ENCODE measurements around the gene XPNPEP1. TPM values are rescaled to one million over a fixed set of nuclear protein-coding genes. Genes with fewer than 3 reads are reported as not detected.

Gene XPNPEP1
- total and polyA plus RNA-seq, 8 donors: 49.0 to 93.6 (median 80.5) TPM

DNA sequence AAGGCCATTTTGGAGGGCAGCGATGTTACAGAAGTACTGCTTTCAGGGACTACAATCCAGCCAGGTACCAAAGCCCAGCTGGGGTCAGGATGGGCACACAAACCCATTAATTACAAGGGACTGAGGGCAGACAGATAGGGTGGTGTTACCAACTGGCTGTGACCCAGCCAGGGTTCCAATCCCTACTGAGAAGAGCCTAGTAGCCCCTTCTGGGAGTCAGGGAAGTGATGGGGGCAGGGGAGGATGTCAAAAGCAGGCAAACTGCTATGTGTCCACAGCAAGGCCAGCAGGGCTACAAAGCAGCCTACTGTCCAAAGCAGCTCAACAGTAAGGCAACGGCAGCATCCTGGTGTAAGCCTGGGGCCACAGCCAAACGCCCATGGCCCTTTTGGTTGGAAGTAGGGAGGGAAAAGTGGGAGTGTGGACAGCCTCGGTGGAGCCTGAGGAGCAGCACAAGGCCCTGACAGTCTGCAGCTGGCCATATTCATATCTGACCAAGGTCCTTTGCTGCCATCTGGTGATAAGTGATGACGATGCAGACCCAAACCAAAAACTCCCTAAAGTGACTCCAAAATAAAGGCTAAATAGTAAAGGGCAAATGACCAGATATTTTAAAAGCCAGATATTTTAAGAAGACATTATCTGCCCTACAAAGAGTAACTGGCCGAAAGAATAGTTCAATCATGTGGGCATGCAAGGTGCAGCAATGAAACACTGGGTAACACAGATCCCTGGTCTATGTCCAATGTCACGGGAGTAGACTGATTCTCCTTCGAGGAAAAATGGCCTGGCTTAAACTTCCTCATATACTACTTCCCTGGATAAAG, 56.9 kb downstream of the XPNPEP1 start:
- H3K4me1 ChIP-seq: no peaks in the 10 kb centered on the region
- peaks cover 0 to 7% of the 10 kb centered on the region in 2 donors for H3K9me3 ChIP-seq
- H3K4me3 ChIP-seq: no peak overlapping the region
- ATAC-seq (peak; percentile 69), DNase-seq (peak in 2 of 4 donors; percentile 35 to 47)
- H3K27me3 ChIP-seq: no peaks in the 10 kb centered on the region
- H3K27ac ChIP-seq: no peak overlapping the region
- TF ChIP-seq CTCF (IDR thresholded peaks at IDR 0.05): no peak
- peaks cover 0 to 88% of the 10 kb centered on the region in 2 donors for H3K36me3 ChIP-seq
- intact Hi-C loops (cut with DNase I): no loop called here

DNA sequence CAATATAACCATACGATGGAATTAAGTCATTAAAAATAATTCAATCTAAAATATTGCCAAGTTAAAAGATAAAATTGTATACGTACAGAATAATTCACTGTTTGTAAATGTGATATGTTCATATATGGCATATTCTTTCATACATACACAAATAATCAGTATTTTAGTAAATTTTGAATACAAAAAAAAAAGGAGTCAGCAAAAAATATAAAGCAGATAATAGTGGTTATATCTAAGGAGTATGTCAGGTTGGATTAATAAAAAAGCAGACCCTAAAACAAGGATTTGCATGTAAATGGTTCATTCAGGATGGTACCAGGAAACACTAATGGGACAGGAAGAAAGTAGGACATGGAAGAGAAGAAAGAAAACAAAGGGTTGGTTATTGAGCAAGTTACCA, 59.5 kb downstream of the XPNPEP1 start:
- Histone ChIP-seq H3K9me3 (peaks cover 0 to 7% of the 10 kb centered on the region in 2 donors), H3K4me1 (no peaks in the 10 kb centered on the region), H3K27me3 (no peaks in the 10 kb centered on the region), H3K27ac (no peak overlapping the region), H3K4me3 (no peak overlapping the region), H3K36me3 (peaks cover 0 to 62% of the 10 kb centered on the region in 2 donors)
- no peak for TF ChIP-seq CTCF (IDR thresholded peaks at IDR 0.05)
- no peak for DNase-seq
- ATAC-seq: no peak
- intact Hi-C loops (cut with DNase I): no loop called here

- Histone ChIP-seq H3K36me3 (peaks cover 0 to 52% of the 10 kb centered on the region in 2 donors), H3K27ac (no peak overlapping the region), H3K9me3 (peaks cover 0 to 7% of the 10 kb centered on the region in 2 donors), H3K4me1 (no peaks in the 10 kb centered on the region), H3K4me3 (no peak overlapping the region), H3K27me3 (no peaks in the 10 kb centered on the region)
- ATAC-seq: no peak
- no peak for DNase-seq
- intact Hi-C loops (cut with DNase I): no loop called here
- no peak for TF ChIP-seq CTCF (IDR thresholded peaks at IDR 0.05)
Measured at GRCh38 chr10:109862738-109863137, 60.6 kb downstream of the XPNPEP1 start.

DNA sequence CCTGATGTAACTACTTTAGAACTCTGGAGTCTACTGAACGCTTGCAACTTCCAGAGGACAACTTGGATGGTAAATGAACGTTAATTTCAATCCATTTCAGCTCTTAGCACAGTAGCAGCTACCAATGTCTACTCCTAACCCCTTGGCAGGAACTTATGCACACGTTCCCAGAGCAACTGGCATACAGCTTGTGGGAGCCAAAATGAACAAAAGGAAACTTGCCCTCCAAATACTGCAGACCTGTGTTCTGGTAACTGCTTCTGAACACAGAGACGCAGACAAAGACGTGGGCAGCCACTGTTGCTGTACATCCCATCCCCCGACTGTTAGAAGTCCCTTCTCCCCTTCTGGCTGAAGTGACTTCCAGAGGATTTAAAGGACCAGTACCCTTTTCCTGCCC, 61.3 kb downstream of the XPNPEP1 start:
- no peak overlapping the region for H3K27ac ChIP-seq
- peaks cover 0 to 7% of the 10 kb centered on the region in 2 donors for H3K9me3 ChIP-seq
- no peak overlapping the region for H3K4me3 ChIP-seq
- H3K36me3 ChIP-seq: peaks cover 0 to 45% of the 10 kb centered on the region in 2 donors
- intact Hi-C loops (cut with DNase I): no loop called here
- ATAC-seq: no peak
- H3K4me1 ChIP-seq: no peaks in the 10 kb centered on the region
- DNase-seq: no peak
- no peaks in the 10 kb centered on the region for H3K27me3 ChIP-seq
- TF ChIP-seq CTCF (IDR thresholded peaks at IDR 0.05): no peak

- Histone ChIP-seq H3K27ac (no peak overlapping the region), H3K4me1 (no peaks in the 10 kb centered on the region), H3K4me3 (no peak overlapping the region), H3K27me3 (no peaks in the 10 kb centered on the region), H3K36me3 (peaks cover 0 to 35% of the 10 kb centered on the region in 2 donors), H3K9me3 (peaks cover 0 to 7% of the 10 kb centered on the region in 2 donors)
- intact Hi-C loops (cut with DNase I): no loop called here
- ATAC-seq: no peak
- no peak for TF ChIP-seq CTCF (IDR thresholded peaks at IDR 0.05)
- DNase-seq: no peak
Measured at GRCh38 chr10:109861081-109861480, 62.2 kb downstream of the XPNPEP1 start.
